Natural killer cell (primary cell): ENCODE measurements around the gene SUV39H2. TPM values are rescaled to one million over a fixed set of nuclear protein-coding genes. Genes with fewer than 3 reads are reported as not detected.

ENCODE experiments used
- ATAC-seq, 3 donors: fragments of 150-1000 bp in 2 of 3; fragments of 200-7000 bp in 1 of 3; cut with Tn5 transposase; 1 replicate in 1 of 3; 2 replicates in 2 of 3; pipeline ENCODE4 v1.10.0; 2021; ENCODE audit warnings: mild to moderate bottlenecking in 2 of 3, moderate library complexity in 2 of 3
- DNase-seq, 2 donors: peaks; one replicate each; pipeline versions ENCODE4 v3.0.0 to v3.0.0-alpha.2; 2013 to 2021; ENCODE audit warnings: mixed read lengths in 1 of 2
- H3K27ac ChIP-seq: one replicate; pipeline ENCODE4 v1.5.1; 2013; ENCODE audit warnings: mild to moderate bottlenecking, low read length
- H3K27me3 ChIP-seq: one replicate; pipeline ENCODE4 v1.6.1; 2013; ENCODE audit warnings: low read length; ENCODE audit not compliant: control insufficient read depth, insufficient read depth
- H3K36me3 ChIP-seq: one replicate; pipeline ENCODE4 v1.6.1; 2013; ENCODE audit warnings: low read length; ENCODE audit not compliant: control insufficient read depth, insufficient read depth
- H3K4me1 ChIP-seq: one replicate; pipeline ENCODE4 v1.6.1; 2013; ENCODE audit warnings: low read length; ENCODE audit not compliant: control insufficient read depth, insufficient read depth
- H3K4me3 ChIP-seq: one replicate; pipeline ENCODE4 v1.5.1; 2013; ENCODE audit warnings: low read length
- H3K9me3 ChIP-seq: one replicate; pipeline ENCODE4 v1.6.1; 2013; ENCODE audit warnings: low read length; ENCODE audit not compliant: control insufficient read depth, insufficient read depth
- H3K27ac Mint-ChIP-seq, 2 donors: one replicate each; pipeline ENCODE4 v1.8.0; 2022; ENCODE audit warnings: mild to moderate bottlenecking in 2 of 2, mixed read lengths in 2 of 2, moderate library complexity in 1 of 2
- H3K27me3 Mint-ChIP-seq, 2 donors: one replicate each; pipeline ENCODE4 v1.8.0; 2022; ENCODE audit warnings: low read depth in 2 of 2, mixed read lengths in 2 of 2
- H3K36me3 Mint-ChIP-seq: one replicate; pipeline ENCODE4 v1.8.0; 2022; ENCODE audit warnings: mixed read lengths
- H3K4me1 Mint-ChIP-seq, 2 donors: one replicate each; pipeline ENCODE4 v1.8.0; 2022; ENCODE audit warnings: mixed read lengths in 2 of 2
- H3K4me3 Mint-ChIP-seq: one replicate; pipeline ENCODE4 v1.8.0; 2022; ENCODE audit warnings: mild to moderate bottlenecking, moderate library complexity, mixed read lengths
- H3K9me3 Mint-ChIP-seq, 2 donors: one replicate each; pipeline ENCODE4 v1.8.0; 2022; ENCODE audit warnings: mixed read lengths in 2 of 2
- WGBS: methylation state at CpG from one replicate; pipeline ENCODE4 v1.1.7; 2013; ENCODE audit warnings: missing lambda C conversion rate; ENCODE audit not compliant: insufficient coverage; 5-methylcytosine and 5-hydroxymethylcytosine counted together
- intact Hi-C: fragments of 100-400 bp; cut with micrococcal nuclease; formaldehyde crosslinking; loops from one replicate; pipeline ENCODE4 v1.14.2; 2022
- total RNA-seq, 4 donors: library from RNA; stranded (reverse); fragments of 120-200 nt in 1 of 4; gene quantifications; one replicate each; pipeline versions ENCODE4 v1.2.3 to v1.2.4, GENCODE V29; 2013 to 2022
- TF ChIP-seq, protein P1 (sequence below): fragments of 200-600 bp; IDR thresholded peaks from one replicate; pipeline ENCODE4 v1.8.0; 2022; ENCODE audit warnings: antibody characterized with exemption

Gene SUV39H2
- total RNA-seq, 3 donors from 2014 or later (not counting 1 experiment from before 2014, with no cell fraction given) = 3.8 to 5.4 (median 5.2) TPM

DNA sequence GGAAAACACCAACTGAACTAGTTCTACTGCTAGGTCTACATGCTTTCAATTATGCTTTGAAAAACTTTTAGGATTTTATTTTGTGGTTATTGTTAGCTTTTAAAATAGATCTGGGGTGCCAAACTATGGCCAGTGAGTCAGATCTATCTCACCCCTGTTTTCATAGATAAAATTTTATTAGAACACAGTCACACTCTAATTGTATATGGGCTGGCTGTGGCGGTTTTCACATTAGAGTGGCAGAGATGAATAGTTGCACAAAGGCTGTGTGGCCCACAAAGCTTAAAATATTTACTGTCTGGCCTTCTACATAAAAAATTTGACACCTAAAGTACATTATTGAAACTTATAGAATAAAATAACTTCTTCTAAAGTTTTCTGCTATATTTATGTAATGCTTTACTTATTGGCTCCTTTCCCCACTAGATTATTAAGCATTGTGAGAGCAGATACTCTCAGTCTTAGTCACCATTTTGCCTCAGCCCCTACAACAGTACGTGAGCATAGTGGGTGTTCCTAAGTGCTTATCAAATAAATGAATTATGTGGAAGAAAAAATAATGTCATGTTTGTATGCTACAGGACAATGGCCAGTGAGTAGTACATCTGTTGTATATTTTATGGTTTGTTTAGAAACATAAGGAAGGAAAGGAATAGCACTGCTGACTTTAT, 5.4 kb upstream of the SUV39H2 start:
- DNase-seq (no peak), ATAC-seq (no peak)
- H3K4me3 Mint-ChIP-seq = no peak overlapping the region
- Histone ChIP-seq H3K9me3 (no peaks in the 10 kb centered on the region), H3K27me3 (no peaks in the 10 kb centered on the region), H3K4me3 (no peak overlapping the region), H3K36me3 (peaks cover 29% of the 10 kb centered on the region), H3K27ac (no peak overlapping the region), H3K4me1 (peaks cover 10% of the 10 kb centered on the region)
- intact Hi-C loops = no loop called here
- WGBS = 83% methylated on average over 1 of the region's 2 CpGs
- no peaks in the 10 kb centered on the region for H3K9me3 Mint-ChIP-seq
- H3K36me3 Mint-ChIP-seq = no peaks in the 10 kb centered on the region
- no peak overlapping the region for H3K27ac Mint-ChIP-seq
- TF ChIP-seq, protein P1, sequence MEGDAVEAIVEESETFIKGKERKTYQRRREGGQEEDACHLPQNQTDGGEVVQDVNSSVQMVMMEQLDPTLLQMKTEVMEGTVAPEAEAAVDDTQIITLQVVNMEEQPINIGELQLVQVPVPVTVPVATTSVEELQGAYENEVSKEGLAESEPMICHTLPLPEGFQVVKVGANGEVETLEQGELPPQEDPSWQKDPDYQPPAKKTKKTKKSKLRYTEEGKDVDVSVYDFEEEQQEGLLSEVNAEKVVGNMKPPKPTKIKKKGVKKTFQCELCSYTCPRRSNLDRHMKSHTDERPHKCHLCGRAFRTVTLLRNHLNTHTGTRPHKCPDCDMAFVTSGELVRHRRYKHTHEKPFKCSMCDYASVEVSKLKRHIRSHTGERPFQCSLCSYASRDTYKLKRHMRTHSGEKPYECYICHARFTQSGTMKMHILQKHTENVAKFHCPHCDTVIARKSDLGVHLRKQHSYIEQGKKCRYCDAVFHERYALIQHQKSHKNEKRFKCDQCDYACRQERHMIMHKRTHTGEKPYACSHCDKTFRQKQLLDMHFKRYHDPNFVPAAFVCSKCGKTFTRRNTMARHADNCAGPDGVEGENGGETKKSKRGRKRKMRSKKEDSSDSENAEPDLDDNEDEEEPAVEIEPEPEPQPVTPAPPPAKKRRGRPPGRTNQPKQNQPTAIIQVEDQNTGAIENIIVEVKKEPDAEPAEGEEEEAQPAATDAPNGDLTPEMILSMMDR = no peak
- no peaks in the 10 kb centered on the region for H3K27me3 Mint-ChIP-seq
- H3K4me1 Mint-ChIP-seq = peaks cover 14 to 16% of the 10 kb centered on the region in 2 donors

DNA sequence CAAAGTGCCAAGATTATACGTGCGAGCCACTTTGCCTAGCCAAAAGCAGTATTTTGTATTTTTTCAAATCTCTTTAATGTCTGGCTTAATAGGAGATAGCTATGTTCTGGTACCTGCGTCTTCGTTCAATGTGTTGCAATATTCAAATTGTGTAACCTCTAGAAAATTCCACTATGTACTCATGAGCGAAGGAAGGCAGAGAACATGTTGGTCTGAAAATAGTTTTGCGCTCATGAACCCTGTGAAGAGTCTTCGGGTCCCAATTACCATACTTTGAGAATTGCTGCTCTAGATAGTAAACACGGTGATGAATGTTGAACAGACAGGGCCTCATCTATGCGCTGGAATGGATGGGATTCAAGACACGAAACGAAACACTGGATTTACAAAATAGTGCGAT, 2.7 kb upstream of the SUV39H2 start:
- DNase-seq (no peak), ATAC-seq (no peak)
- Histone ChIP-seq H3K9me3 (no peaks in the 10 kb centered on the region), H3K27ac (no peak overlapping the region), H3K4me1 (peaks cover 15% of the 10 kb centered on the region), H3K27me3 (no peaks in the 10 kb centered on the region), H3K36me3 (peaks cover 7% of the 10 kb centered on the region), H3K4me3 (no peak overlapping the region)
- TF ChIP-seq, protein P1 = no peak
- Mint-ChIP-seq H3K4me3 (peak overlapping the region; percentile 90), H3K27ac (peak overlapping the region in 1 of 2 donors; percentile 65), H3K4me1 (peaks cover 26 to 28% of the 10 kb centered on the region in 2 donors), H3K27me3 (no peaks in the 10 kb centered on the region), H3K9me3 (no peaks in the 10 kb centered on the region), H3K36me3 (no peaks in the 10 kb centered on the region)
- 97% methylated on average over 12 of the region's 12 CpGs for WGBS
- intact Hi-C loops = loop anchor here (5.0 kb wide), 2 partner anchors 76 to 324 kb away; partner anchors contain the start of gene DCLRE1C

DNA sequence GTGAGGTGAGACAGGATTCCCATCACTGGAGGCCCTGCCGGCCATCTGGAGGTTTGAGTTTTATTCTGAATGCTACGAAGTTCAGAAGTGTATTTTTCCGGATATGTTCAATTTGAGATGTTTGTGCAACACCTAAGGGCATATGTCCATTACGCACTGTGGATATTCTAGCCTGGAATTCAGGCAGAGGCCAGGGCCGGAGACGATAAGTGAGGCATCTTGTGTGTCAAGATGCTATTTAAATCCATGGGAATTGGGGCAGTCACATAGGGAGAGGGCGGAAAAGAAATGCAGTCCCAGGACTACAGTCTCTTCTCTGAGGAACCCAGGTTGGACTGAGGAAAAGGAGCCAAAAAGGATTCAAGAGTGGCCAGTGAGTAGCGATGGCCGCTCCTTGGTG, 1.9 kb upstream of the SUV39H2 start:
- TF ChIP-seq, protein P1 = no peak
- Mint-ChIP-seq H3K4me3 (peak overlapping the region; percentile 90), H3K36me3 (no peaks in the 10 kb centered on the region), H3K9me3 (no peaks in the 10 kb centered on the region), H3K4me1 (peaks cover 26 to 28% of the 10 kb centered on the region in 2 donors), H3K27me3 (no peaks in the 10 kb centered on the region), H3K27ac (peak overlapping the region in 1 of 2 donors; percentile 65)
- Histone ChIP-seq H3K36me3 (no peaks in the 10 kb centered on the region), H3K4me3 (no peak overlapping the region), H3K4me1 (peaks cover 15% of the 10 kb centered on the region), H3K27me3 (no peaks in the 10 kb centered on the region), H3K27ac (no peak overlapping the region), H3K9me3 (no peaks in the 10 kb centered on the region)
- no peak for ATAC-seq
- no peak for DNase-seq
- intact Hi-C loops = loop anchor here (5.0 kb wide), 2 partner anchors 76 to 324 kb away; partner anchors contain the start of gene DCLRE1C
- WGBS = 97% methylated on average over 9 of the region's 9 CpGs
